IPS DF 6.9 (cell line): ENCODE measurements around the gene HAPLN2.

Experiments used
- DNase-seq: peaks from one replicate; pipeline ENCODE4 v3.0.0-alpha.2; 2013; ENCODE audit warnings: low read depth, low spot score
- H3K27ac ChIP-seq: one replicate; pipeline ENCODE4 v1.5.1; 2013; ENCODE audit warnings: low read length, control low read depth
- H3K27me3 ChIP-seq: 2 replicates; pipeline ENCODE4 v1.6.1; 2013; ENCODE audit warnings: mild to moderate bottlenecking, low read length; ENCODE audit not compliant: control insufficient read depth, insufficient read depth
- H3K36me3 ChIP-seq: 2 replicates; pipeline ENCODE4 v1.6.1; 2013; ENCODE audit warnings: low read length; ENCODE audit not compliant: control insufficient read depth, insufficient read depth
- H3K4me1 ChIP-seq: 2 replicates; pipeline ENCODE4 v1.6.1; 2013; ENCODE audit warnings: low read length; ENCODE audit not compliant: control insufficient read depth, insufficient read depth
- H3K4me3 ChIP-seq: 2 replicates; pipeline ENCODE4 v1.5.1; 2013; ENCODE audit warnings: mild to moderate bottlenecking, low read length
- H3K9me3 ChIP-seq: 2 replicates; pipeline ENCODE4 v1.6.1; 2013; ENCODE audit warnings: low read length, inconsistent platforms; ENCODE audit not compliant: control insufficient read depth, insufficient read depth
- WGBS: extraction: QIAGEN DNeasy Blood & Tissue Kit; methylation state at CpG from one replicate; pipeline ENCODE4 v1.1.7; 2013; ENCODE audit warnings: mixed read lengths, missing lambda C conversion rate; ENCODE audit not compliant: insufficient read length, insufficient coverage; 5-methylcytosine and 5-hydroxymethylcytosine counted together

Gene HAPLN2

DNA sequence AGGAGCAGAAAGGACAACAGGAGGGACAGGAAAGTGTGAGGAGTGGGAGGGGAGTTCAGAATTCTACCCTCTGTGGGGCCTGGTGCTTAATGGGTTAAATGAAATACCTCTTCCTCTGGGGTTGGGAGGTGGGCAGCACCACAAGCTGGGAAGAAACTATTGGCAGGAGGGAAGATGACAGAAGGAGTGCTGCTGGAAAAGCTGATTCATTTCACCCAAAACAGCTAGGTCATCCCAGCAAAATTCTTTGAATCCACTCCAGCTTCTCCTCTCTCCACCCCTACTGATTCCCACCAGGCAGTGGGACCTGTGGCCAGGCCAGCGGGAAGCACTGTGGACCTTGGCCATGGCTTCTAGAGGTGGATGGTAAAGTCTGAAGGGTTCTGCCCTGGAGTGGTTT lies 35.5 kb downstream of the HAPLN2 start:
- no peak for DNase-seq
- no peaks in the 10 kb centered on the region for H3K36me3 ChIP-seq
- no peaks in the 10 kb centered on the region for H3K9me3 ChIP-seq
- peaks cover 2% of the 10 kb centered on the region for H3K4me1 ChIP-seq
- no peak overlapping the region for H3K27ac ChIP-seq
- no CpG with 5 or more reads among the region's 1 CpG for WGBS
- no peak overlapping the region for H3K4me3 ChIP-seq
- peaks cover 2% of the 10 kb centered on the region; the same call in 1 of the 2 replicates for H3K27me3 ChIP-seq

DNA sequence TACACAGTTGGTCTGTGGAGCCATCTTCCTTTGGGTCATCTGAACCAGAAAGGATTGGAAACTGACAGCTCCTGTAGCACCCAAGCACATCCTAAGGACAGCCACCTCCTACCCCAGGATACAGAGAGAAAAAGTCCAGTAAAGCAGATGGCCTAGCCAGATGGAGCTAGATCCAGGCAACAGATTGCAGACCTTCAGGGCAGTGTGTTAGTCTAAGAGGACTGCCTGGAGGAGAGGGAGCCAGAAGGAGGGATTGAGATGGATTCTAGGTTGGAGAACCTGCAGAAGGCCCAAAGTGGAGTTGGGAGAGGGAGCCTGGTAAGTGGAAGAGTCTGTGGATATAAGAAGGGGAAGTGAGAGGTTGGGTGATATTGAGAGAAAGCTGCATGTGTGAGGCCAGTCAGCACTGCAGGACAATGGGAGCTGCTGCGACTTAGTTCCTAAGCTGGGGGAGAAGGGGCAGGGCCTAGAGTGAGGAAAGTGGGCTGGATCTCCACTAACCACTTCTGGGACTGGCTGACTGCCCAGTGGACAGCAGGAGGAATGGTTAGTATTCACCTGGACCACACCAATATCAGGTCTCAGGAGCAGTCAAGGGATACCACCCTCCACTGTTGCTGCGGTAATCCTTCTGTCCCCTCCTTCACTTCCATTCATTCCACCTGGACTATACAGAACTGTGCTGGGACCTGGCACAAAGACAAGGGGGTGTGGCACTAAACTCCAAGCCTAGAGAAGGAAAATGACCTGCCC lies 36.1 kb downstream of the HAPLN2 start:
- H3K4me1 ChIP-seq = peaks cover 4% of the 10 kb centered on the region
- no peak overlapping the region for H3K4me3 ChIP-seq
- H3K27me3 ChIP-seq = peaks cover 2% of the 10 kb centered on the region; the same call in 1 of the 2 replicates
- no peak overlapping the region for H3K27ac ChIP-seq
- no CpG with 5 or more reads among the region's 2 CpGs for WGBS
- H3K36me3 ChIP-seq = no peaks in the 10 kb centered on the region
- no peaks in the 10 kb centered on the region for H3K9me3 ChIP-seq
- no peak for DNase-seq

DNA sequence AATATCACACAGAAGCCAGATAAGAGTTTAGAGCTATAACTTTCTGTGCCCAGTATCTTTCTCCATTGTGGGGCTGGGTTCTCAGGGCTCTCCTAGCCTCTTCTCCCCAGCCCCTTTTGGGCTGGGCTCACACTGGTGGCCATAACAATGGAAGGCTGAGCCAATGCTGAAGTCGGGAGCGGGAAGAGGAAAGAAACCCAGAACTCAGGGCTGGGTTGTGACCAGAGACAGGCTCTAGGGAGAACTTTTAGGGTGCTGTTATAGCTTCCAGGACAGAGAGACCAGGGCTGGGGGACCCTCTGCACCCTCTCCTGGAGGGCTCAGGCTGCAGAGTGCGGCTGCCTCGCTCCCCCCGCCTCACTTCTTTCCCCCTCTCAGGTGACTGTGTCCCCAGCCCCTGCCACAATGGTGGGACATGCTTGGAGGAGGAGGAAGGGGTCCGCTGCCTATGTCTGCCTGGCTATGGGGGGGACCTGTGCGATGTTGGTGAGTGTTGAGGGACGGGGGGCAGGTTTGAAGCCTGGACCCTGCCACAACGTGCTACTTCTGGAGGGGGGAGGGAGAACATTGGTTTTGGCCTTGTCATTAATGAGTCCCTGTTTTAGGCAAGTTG lies 36.8 kb downstream of the HAPLN2 start:
- Histone ChIP-seq H3K36me3 (no peaks in the 10 kb centered on the region), H3K4me3 (no peak overlapping the region), H3K4me1 (peaks cover 7% of the 10 kb centered on the region), H3K27ac (no peak overlapping the region), H3K27me3 (peaks cover 2% of the 10 kb centered on the region; the same call in 1 of the 2 replicates), H3K9me3 (no peaks in the 10 kb centered on the region)
- WGBS = no CpG with 5 or more reads among the region's 9 CpGs
- no peak for DNase-seq

- Histone ChIP-seq H3K4me1 (peaks cover 17% of the 10 kb centered on the region), H3K36me3 (no peaks in the 10 kb centered on the region), H3K27me3 (peaks cover 2% of the 10 kb centered on the region; the same call in 1 of the 2 replicates), H3K27ac (no peak overlapping the region), H3K9me3 (no peaks in the 10 kb centered on the region), H3K4me3 (peak overlapping the region; percentile 13; the same call in 1 of the 2 replicates)
- DNase-seq = no peak
- no CpG with 5 or more reads among the region's 54 CpGs for WGBS
Observed at GRCh38 chr1:156656806-156657740, 37.9 kb downstream of the HAPLN2 start.

- WGBS = no CpG with 5 or more reads among the region's 15 CpGs
- DNase-seq = no peak
- H3K4me3 ChIP-seq = no peak overlapping the region; the same call in 1 of the 2 replicates
- no peak overlapping the region for H3K27ac ChIP-seq
- H3K36me3 ChIP-seq = no peaks in the 10 kb centered on the region
- peaks cover 19% of the 10 kb centered on the region for H3K4me1 ChIP-seq
- peaks cover 2% of the 10 kb centered on the region; the same call in 1 of the 2 replicates for H3K27me3 ChIP-seq
- no peaks in the 10 kb centered on the region for H3K9me3 ChIP-seq
Observed at GRCh38 chr1:156657741-156658319, 38.6 kb downstream of the HAPLN2 start.

- H3K4me1 ChIP-seq = peaks cover 19% of the 10 kb centered on the region
- H3K27me3 ChIP-seq = peaks cover 2% of the 10 kb centered on the region; the same call in 1 of the 2 replicates
- no CpG with 5 or more reads among the region's 14 CpGs for WGBS
Observed at GRCh38 chr1:156658496-156658895, 39.3 kb downstream of the HAPLN2 start.

GRCh38 chr1:156658945-156659574 lies 39.8 kb downstream of the HAPLN2 start:
- H3K27me3 ChIP-seq = peaks cover 2% of the 10 kb centered on the region; the same call in 1 of the 2 replicates
- H3K4me3 ChIP-seq = no peak overlapping the region
- no peaks in the 10 kb centered on the region for H3K9me3 ChIP-seq
- no peak for DNase-seq
- H3K27ac ChIP-seq = no peak overlapping the region
- H3K36me3 ChIP-seq = no peaks in the 10 kb centered on the region
- no CpG with 5 or more reads among the region's 10 CpGs for WGBS
- peaks cover 19% of the 10 kb centered on the region for H3K4me1 ChIP-seq

More at GRCh38 chr1:156658496-156658895, 39.3 kb downstream of the HAPLN2 start:
- Histone ChIP-seq H3K9me3 (no peaks in the 10 kb centered on the region), H3K27ac (no peak overlapping the region), H3K36me3 (no peaks in the 10 kb centered on the region), H3K4me3 (no peak overlapping the region)
- DNase-seq = no peak

DNA sequence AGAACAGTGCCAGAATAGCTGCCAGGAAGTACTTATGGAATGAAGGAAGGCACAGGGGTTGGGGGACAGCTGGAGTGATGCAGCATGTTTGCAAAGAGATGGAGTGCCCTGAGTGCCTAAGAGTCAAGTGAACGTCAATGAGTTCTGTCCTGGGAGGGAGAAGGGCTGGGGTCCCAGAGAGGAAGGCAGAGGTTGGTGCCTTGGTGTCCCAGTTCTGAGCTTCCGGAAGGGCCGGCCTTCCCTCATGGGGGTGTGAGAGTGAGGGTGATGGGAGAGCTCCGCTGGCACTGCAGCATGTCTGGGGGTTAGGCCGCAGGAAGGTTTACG lies 40.4 kb downstream of the HAPLN2 start:
- WGBS = no CpG with 5 or more reads among the region's 6 CpGs
- no peak for DNase-seq
- H3K4me3 ChIP-seq = no peak overlapping the region
- peaks cover 25% of the 10 kb centered on the region for H3K4me1 ChIP-seq
- H3K36me3 ChIP-seq = no peaks in the 10 kb centered on the region
- no peak overlapping the region for H3K27ac ChIP-seq
- peaks cover 2% of the 10 kb centered on the region; the same call in 1 of the 2 replicates for H3K27me3 ChIP-seq
- H3K9me3 ChIP-seq = no peaks in the 10 kb centered on the region

DNA sequence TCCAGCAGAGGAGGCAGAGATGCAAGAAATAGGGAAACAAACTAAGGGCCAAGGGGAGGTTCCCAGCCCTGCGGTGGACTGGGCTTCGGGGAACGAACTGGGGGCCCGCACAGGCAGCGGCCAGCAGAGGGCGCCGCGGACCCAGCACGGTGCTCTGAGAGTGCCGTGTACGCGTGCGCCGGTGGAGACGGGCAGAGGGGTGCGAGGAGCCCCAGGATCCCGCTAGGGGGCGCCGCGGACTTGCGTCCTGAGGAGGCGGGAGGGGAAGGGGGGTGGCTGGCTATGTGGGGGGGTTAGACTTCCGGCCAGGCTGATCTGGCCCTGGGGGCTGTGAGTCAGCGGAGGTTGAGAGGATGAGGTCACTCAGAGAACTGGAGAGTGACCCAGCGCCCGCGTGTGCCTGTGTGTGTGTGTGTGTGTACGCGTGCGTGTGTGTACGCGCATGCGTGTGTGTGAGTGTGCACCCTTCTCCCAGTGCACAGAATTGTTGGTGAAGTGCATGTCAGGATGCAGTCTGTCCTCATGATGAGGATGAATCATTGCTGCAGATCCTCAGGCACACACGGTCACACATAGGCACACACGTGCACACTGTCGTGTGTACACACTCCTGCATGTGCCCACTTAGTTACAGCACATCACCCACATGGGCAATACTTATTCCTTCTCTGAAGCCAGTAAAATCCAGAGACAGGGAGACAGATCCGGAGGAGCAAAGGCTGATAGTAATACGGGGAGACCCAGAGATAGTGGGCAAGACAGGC lies 41.0 kb downstream of the HAPLN2 start:
- Histone ChIP-seq H3K4me1 (peaks cover 27% of the 10 kb centered on the region), H3K36me3 (no peaks in the 10 kb centered on the region), H3K27ac (no peak overlapping the region), H3K27me3 (peaks cover 2% of the 10 kb centered on the region; the same call in 1 of the 2 replicates), H3K4me3 (no peak overlapping the region), H3K9me3 (no peaks in the 10 kb centered on the region)
- DNase-seq = peak; percentile 95
- WGBS = no CpG with 5 or more reads among the region's 38 CpGs
